ENCODE measurements around the gene MED4.

Gene MED4

DNA sequence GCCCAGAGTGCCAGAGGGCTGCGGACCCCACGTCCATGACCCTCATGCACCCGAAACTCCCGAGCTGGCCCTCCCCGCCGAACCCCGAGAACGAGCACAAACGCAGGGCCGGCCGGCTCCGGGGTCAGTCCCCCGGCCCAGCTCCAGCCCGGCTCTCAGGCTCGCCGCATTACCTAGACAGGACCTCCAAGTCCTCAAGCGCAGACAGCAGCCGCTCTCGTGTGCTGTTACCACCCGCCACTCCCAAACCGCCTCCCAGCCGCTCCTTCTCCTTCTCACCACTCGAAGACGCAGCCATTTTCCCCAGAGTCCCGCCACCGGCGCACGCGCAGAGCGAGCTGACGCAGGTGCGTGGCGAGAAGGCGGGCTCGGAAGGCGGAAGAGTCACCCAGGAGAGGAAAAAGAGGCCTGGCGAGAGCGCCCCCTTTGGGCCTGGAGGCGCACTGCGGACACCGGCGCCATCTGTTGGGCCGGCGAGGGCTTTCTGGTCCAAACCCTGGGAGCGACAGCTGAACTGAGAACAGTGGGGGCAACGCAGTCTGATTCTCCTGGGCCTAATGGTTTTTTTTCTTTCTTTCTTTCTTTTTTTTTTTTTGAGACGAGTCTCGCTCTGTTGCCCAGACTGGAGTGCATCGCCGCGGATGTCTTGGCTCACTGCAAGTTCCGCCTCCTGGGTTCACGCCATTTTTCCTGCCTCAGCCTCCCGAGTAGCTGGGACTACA is at the start of gene MED4:
MED4 (minus strand) TSS at position 324 of the 722 bp plus-strand sequence; CDS start at position 298, 26 bp downstream.
- H3K9me3 ChIP-seq = no peaks in the 10 kb centered on the region
- peak within 1 kb of the TSS; percentile 72 to 95 for H3K4me3 ChIP-seq
- peak; percentile 93 to 96 for DNase-seq
- intact Hi-C loops (cut with DNase I; ENCODE audit: low total_unique reads) = loop anchor here (2.0 kb wide), 1 partner anchor 206 kb away; no protein-coding TSS in a partner anchor
- TF ChIP-seq, protein P1, sequence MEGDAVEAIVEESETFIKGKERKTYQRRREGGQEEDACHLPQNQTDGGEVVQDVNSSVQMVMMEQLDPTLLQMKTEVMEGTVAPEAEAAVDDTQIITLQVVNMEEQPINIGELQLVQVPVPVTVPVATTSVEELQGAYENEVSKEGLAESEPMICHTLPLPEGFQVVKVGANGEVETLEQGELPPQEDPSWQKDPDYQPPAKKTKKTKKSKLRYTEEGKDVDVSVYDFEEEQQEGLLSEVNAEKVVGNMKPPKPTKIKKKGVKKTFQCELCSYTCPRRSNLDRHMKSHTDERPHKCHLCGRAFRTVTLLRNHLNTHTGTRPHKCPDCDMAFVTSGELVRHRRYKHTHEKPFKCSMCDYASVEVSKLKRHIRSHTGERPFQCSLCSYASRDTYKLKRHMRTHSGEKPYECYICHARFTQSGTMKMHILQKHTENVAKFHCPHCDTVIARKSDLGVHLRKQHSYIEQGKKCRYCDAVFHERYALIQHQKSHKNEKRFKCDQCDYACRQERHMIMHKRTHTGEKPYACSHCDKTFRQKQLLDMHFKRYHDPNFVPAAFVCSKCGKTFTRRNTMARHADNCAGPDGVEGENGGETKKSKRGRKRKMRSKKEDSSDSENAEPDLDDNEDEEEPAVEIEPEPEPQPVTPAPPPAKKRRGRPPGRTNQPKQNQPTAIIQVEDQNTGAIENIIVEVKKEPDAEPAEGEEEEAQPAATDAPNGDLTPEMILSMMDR (IDR thresholded peaks at IDR 0.05) = peak; percentile 98 to 100
- H3K4me1 ChIP-seq = peaks cover 0 to 36% (median 24%) of the 10 kb centered on the region in 4 donors
- H3K27ac ChIP-seq = peak within 1 kb of the TSS; percentile 87 to 93
- H3K27me3 ChIP-seq = no peaks in the 10 kb centered on the region
- no peaks in the 10 kb centered on the region for H3K36me3 ChIP-seq

DNA sequence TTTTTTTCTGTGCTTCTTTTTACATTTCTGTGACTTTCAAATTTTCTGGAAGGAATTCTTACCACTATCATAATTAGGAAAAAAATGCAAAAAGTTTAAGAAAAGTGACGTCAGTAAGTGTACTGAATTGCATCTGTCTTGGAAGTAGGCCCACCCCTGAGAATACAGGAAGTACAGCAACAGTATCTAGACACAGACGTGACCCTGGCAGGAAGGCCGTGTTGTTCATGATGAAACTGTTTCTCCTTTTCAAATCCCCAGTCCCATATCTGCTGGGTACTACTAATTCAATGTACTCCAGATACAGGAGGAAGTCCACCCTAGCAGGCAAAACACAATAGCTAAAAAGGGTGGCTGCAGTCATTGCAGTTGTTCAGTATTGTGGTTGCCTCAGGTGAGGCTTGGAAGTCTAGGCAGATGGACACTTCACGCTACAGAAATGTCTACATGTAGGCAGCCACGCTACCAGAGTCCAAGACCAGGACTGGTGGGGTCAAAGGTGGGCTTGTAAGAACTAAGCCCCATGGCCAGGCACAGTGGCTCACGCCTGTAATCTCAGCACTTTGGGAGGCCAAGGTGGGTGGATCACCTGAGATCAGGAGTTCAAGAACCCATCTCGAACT is 49.6 kb upstream of the MED4 start:
- H3K27ac ChIP-seq = peak overlapping the region; percentile 8 to 49
- intact Hi-C loops (cut with DNase I; ENCODE audit: low total_unique reads) = loop anchor here (5.0 kb wide), 1 partner anchor 73 kb away; no protein-coding TSS in a partner anchor
- no peaks in the 10 kb centered on the region for H3K9me3 ChIP-seq
- DNase-seq = peak in 1 of 2 donors; percentile 57
- H3K27me3 ChIP-seq = no peaks in the 10 kb centered on the region
- TF ChIP-seq, protein P1 (IDR thresholded peaks at IDR 0.05) = no peak
- H3K4me1 ChIP-seq = peaks cover 0 to 14% (median 6%) of the 10 kb centered on the region in 4 donors
- H3K36me3 ChIP-seq = no peaks in the 10 kb centered on the region
- H3K4me3 ChIP-seq = no peak overlapping the region

- Histone ChIP-seq H3K27me3 (no peaks in the 10 kb centered on the region), H3K9me3 (no peaks in the 10 kb centered on the region), H3K4me1 (peaks cover 0 to 14% (median 6%) of the 10 kb centered on the region in 4 donors), H3K4me3 (no peak overlapping the region), H3K27ac (no peak overlapping the region), H3K36me3 (no peaks in the 10 kb centered on the region)
- intact Hi-C loops (cut with DNase I; ENCODE audit: low total_unique reads) = loop anchor here (5.0 kb wide), 1 partner anchor 75 kb away; no protein-coding TSS in a partner anchor
- TF ChIP-seq, protein P1 (IDR thresholded peaks at IDR 0.05) = no peak
- DNase-seq = no peak
Observed at GRCh38 chr13:48142436-48142835, 47.5 kb upstream of the MED4 start.

DNA sequence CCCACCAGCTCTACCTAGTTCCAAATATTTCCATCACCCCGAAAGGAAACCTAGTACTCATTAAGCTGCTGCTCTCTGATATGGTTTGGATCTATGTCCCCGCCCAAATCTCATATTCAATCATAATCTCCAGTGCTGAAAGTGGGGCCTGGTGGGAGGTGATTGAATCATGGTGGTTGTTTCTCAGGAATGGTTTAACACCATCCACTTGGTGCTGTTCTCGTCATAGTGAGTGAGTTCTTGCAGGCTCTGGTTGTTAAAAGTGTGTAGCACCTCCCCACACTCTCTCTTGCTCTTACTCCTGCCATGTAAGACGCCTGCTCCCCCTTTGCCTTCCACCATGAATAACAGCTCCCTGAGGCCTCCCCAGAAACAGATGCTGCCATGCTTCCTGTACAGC is 43.4 kb upstream of the MED4 start:
- Histone ChIP-seq H3K4me1 (no peaks in the 10 kb centered on the region), H3K27me3 (no peaks in the 10 kb centered on the region), H3K4me3 (no peak overlapping the region), H3K27ac (no peak overlapping the region), H3K9me3 (no peaks in the 10 kb centered on the region), H3K36me3 (no peaks in the 10 kb centered on the region)
- no peak for DNase-seq
- TF ChIP-seq, protein P1 (IDR thresholded peaks at IDR 0.05) = no peak
- intact Hi-C loops (cut with DNase I; ENCODE audit: low total_unique reads) = no loop called here

GRCh38 chr13:48132961-48133360 is 38.1 kb upstream of the MED4 start:
- TF ChIP-seq, protein P1 (IDR thresholded peaks at IDR 0.05) = no peak
- Histone ChIP-seq H3K9me3 (no peaks in the 10 kb centered on the region), H3K36me3 (no peaks in the 10 kb centered on the region), H3K27me3 (no peaks in the 10 kb centered on the region), H3K4me3 (no peak overlapping the region), H3K4me1 (peaks cover 0 to under 1% (median 0%) of the 10 kb centered on the region in 4 donors), H3K27ac (no peak overlapping the region)
- intact Hi-C loops (cut with DNase I; ENCODE audit: low total_unique reads) = no loop called here
- DNase-seq = no peak

All from tibial artery (tissue), 4 donors.